OCI-LY1 (cell line): ENCODE results near the gene DNAH8.

ENCODE experiments used
- H2AFZ ChIP-seq: fragments of 200-600 bp; sonication (generic), shearing (Covaris generic); 2 replicates; pipeline ENCODE4 v1.6.0; 2014; ENCODE audit warnings: antibody characterized with exemption, mild to moderate bottlenecking, low read length
- H3F3A ChIP-seq: fragments of 200-600 bp; sonication (generic), shearing (Covaris generic); 2 replicates; pipeline ENCODE4 v1.6.0; 2014; ENCODE audit warnings: mild to moderate bottlenecking, antibody characterized with exemption, low read length, moderate library complexity; ENCODE audit not compliant: insufficient read depth
- H3K27ac ChIP-seq: fragments of 200-600 bp; sonication (generic); 2 replicates; pipeline ENCODE4 v1.5.1; 2014; ENCODE audit warnings: low read length, mixed run types, mild to moderate bottlenecking, low read depth; ENCODE audit not compliant: poor library complexity, severe bottlenecking
- H3K27me3 ChIP-seq: fragments of 200-600 bp; sonication (generic); 2 replicates; pipeline ENCODE4 v1.6.0; 2014; ENCODE audit warnings: antibody characterized with exemption, mild to moderate bottlenecking, low read length, moderate library complexity; ENCODE audit not compliant: insufficient read depth
- H3K36me3 ChIP-seq: fragments of 200-600 bp; sonication (generic); 2 replicates; pipeline ENCODE4 v1.6.1; 2014; ENCODE audit warnings: mild to moderate bottlenecking, antibody characterized with exemption, low read length, moderate library complexity, mixed read lengths; ENCODE audit not compliant: insufficient read depth
- H3K4me1 ChIP-seq: fragments of 200-600 bp; sonication (generic); 2 replicates; pipeline ENCODE4 v1.5.1; 2014; ENCODE audit warnings: mild to moderate bottlenecking, low read length, moderate library complexity; ENCODE audit not compliant: insufficient read depth, severe bottlenecking
- H3K4me2 ChIP-seq: fragments of 200-600 bp; sonication (generic), shearing (Covaris generic); 2 replicates; pipeline ENCODE4 v1.6.1; 2014; ENCODE audit warnings: low read length
- H3K4me3 ChIP-seq: fragments of 200-600 bp; sonication (generic); 2 replicates; pipeline ENCODE4 v1.5.1; 2014; ENCODE audit warnings: low read length, low read depth, mild to moderate bottlenecking, mixed read lengths; ENCODE audit not compliant: poor library complexity, severe bottlenecking
- H3K79me2 ChIP-seq: fragments of 200-600 bp; shearing (Covaris generic); 2 replicates; pipeline ENCODE4 v1.6.1; 2016; ENCODE audit warnings: mixed run types, low read length, mixed read lengths; ENCODE audit not compliant: insufficient read depth
- H3K9ac ChIP-seq: fragments of 200-600 bp; sonication (generic), shearing (Covaris generic); 2 replicates; pipeline ENCODE4 v1.6.1; 2014; ENCODE audit warnings: mild to moderate bottlenecking, low read length, mixed read lengths
- H3K9me2 ChIP-seq: fragments of 200-600 bp; sonication (generic), shearing (Covaris generic); 2 replicates; pipeline ENCODE4 v1.6.1; 2014; ENCODE audit warnings: low read depth, mild to moderate bottlenecking, low read length, mixed read lengths
- H3K9me3 ChIP-seq: fragments of 200-600 bp; shearing (Covaris generic); 2 replicates; pipeline ENCODE4 v1.6.1; 2014; ENCODE audit warnings: low read length, mixed read lengths
- H4K20me1 ChIP-seq: fragments of 200-600 bp; sonication (generic), shearing (Covaris generic); 2 replicates; pipeline ENCODE4 v1.6.0; 2016; ENCODE audit warnings: mild to moderate bottlenecking, low read length; ENCODE audit not compliant: insufficient read depth
- EZH2 ChIP-seq: fragments of 200-600 bp; sonication (generic), shearing (Covaris generic); IDR thresholded peaks from 2 replicates; pipeline ENCODE4 v1.8.0; 2017; ENCODE audit warnings: borderline replicate concordance, mixed run types, mild to moderate bottlenecking, antibody characterized with exemption, low read length, moderate library complexity, mixed read lengths
- TF ChIP-seq, protein P1 (sequence below): fragments of 200-600 bp; sonication (generic), shearing (Covaris generic); IDR thresholded peaks from 2 replicates; pipeline ENCODE4 v1.5.1; 2017; ENCODE audit warnings: mild to moderate bottlenecking, antibody characterized with exemption, low read length, moderate library complexity, mixed read lengths

Gene DNAH8

DNA sequence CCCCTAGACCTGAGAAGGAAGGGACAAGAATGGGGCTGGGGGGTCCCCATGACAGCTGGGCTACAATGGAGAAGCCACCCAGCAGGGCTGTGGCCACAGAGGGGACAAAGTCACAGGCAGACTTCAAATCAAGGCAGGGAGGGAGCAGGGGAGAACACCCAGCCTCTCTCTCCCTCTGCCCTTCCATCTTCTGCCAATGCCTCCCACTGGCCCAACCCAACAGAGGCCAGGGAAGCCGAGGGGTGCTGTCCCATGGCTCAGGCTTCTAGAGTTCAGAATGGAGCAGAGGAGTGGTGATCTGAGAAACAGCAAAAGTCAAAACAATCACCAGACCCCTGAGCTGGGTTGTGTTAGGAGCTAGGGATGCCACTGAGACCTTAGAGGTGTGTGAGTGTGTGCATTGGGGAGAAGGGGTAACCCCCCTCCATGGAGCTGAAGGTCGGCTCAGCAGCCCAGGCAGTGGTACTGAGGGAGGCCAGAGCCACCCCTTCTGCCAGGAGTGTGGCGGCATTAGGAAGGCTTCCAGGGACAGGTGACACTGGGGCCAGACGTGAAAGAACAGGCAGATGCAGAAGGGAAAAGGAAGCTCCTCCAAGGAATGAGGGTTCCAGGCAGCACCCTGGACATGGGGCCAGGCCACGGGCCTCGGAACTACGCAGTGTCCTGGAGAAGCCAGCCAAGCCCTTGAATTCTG, 345.5 kb downstream of the DNAH8 start:
- no peaks in the 10 kb centered on the region for H3K9me3 ChIP-seq
- no peaks in the 10 kb centered on the region; the same call in 1 of the 2 replicates for H3K27me3 ChIP-seq
- no peak overlapping the region for H3K4me2 ChIP-seq
- H3F3A ChIP-seq: no peaks in the 10 kb centered on the region
- H3K4me1 ChIP-seq: no peaks in the 10 kb centered on the region
- TF ChIP-seq, protein P1, sequence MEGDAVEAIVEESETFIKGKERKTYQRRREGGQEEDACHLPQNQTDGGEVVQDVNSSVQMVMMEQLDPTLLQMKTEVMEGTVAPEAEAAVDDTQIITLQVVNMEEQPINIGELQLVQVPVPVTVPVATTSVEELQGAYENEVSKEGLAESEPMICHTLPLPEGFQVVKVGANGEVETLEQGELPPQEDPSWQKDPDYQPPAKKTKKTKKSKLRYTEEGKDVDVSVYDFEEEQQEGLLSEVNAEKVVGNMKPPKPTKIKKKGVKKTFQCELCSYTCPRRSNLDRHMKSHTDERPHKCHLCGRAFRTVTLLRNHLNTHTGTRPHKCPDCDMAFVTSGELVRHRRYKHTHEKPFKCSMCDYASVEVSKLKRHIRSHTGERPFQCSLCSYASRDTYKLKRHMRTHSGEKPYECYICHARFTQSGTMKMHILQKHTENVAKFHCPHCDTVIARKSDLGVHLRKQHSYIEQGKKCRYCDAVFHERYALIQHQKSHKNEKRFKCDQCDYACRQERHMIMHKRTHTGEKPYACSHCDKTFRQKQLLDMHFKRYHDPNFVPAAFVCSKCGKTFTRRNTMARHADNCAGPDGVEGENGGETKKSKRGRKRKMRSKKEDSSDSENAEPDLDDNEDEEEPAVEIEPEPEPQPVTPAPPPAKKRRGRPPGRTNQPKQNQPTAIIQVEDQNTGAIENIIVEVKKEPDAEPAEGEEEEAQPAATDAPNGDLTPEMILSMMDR: no peak
- TF ChIP-seq EZH2: no peak
- no peak overlapping the region for H3K4me3 ChIP-seq
- no peaks in the 10 kb centered on the region for H3K9me2 ChIP-seq
- H4K20me1 ChIP-seq: no peaks in the 10 kb centered on the region
- H3K27ac ChIP-seq: no peak overlapping the region
- H3K9ac ChIP-seq: no peak overlapping the region
- H2AFZ ChIP-seq: no peak overlapping the region
- no peaks in the 10 kb centered on the region for H3K36me3 ChIP-seq
- H3K79me2 ChIP-seq: no peaks in the 10 kb centered on the region

DNA sequence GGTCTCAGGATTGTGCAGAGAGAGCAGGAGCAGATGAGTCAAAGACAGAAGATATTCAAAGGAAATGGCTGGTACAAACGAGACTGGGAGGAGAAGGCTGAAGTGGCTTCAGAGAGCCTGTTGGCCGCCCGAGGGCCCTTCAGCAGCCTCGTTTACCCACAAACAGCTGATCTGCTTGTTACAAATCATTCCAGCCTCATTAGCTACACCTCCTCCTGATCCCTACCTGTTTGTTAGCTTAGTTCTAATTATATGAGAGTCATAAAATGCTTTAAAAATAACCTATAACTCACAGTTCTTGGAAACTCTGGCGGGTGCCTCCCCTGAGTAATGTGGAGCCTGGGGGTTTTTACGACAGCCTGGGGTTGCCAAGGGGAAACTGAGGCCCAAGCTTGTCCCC, 346.1 kb downstream of the DNAH8 start:
- H3K79me2 ChIP-seq: no peaks in the 10 kb centered on the region
- H3K27me3 ChIP-seq: no peaks in the 10 kb centered on the region; the same call in 1 of the 2 replicates
- TF ChIP-seq EZH2: no peak
- TF ChIP-seq, protein P1: no peak
- H3K9ac ChIP-seq: no peak overlapping the region
- no peaks in the 10 kb centered on the region for H3K36me3 ChIP-seq
- no peaks in the 10 kb centered on the region for H3K9me3 ChIP-seq
- H3F3A ChIP-seq: no peaks in the 10 kb centered on the region
- no peaks in the 10 kb centered on the region for H4K20me1 ChIP-seq
- H2AFZ ChIP-seq: no peak overlapping the region
- no peak overlapping the region for H3K27ac ChIP-seq
- no peaks in the 10 kb centered on the region for H3K9me2 ChIP-seq
- no peak overlapping the region for H3K4me2 ChIP-seq
- no peaks in the 10 kb centered on the region for H3K4me1 ChIP-seq
- H3K4me3 ChIP-seq: no peak overlapping the region

DNA sequence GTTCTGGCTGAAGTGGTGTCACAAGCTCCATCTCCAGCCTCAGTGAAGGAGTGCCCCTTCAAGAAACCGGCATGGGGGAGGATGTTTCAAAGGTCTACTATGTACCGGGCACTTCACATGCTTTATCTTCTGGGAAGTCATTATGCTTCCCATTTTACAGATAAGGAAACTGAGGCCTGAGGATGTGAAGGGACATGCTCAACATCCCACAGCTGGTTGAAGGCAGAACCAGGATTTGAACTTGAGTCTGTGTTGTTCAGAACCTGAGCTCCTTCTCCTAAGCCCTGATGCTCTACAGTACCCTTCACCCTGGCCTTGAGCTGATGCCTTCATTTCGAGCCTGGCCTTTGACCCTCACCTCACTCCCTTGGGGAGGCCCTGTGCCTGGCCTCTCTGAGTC, 346.5 kb downstream of the DNAH8 start:
- Histone ChIP-seq H3K4me2 (no peak overlapping the region), H3K4me1 (no peaks in the 10 kb centered on the region), H3K27ac (no peak overlapping the region), H3K27me3 (no peaks in the 10 kb centered on the region; the same call in 1 of the 2 replicates), H3K36me3 (no peaks in the 10 kb centered on the region), H3F3A (no peaks in the 10 kb centered on the region), H3K9me3 (no peaks in the 10 kb centered on the region), H3K9me2 (no peaks in the 10 kb centered on the region), H2AFZ (no peak overlapping the region), H3K9ac (no peak overlapping the region), H3K79me2 (no peaks in the 10 kb centered on the region), H3K4me3 (no peak overlapping the region), H4K20me1 (no peaks in the 10 kb centered on the region)
- TF ChIP-seq EZH2: no peak
- TF ChIP-seq, protein P1: no peak
